C4-2B (cell line): ENCODE results near the gene CLPSL1.

Experiments used
- H3K27ac ChIP-seq: fragments of 450-650 bp; 2 replicates; pipeline ENCODE4 v1.5.1; 2017
- ZFX ChIP-seq: fragments of 450-650 bp; IDR thresholded peaks from 2 replicates; pipeline ENCODE4 v1.6.1; 2017
- TF ChIP-seq, protein P1 (sequence below): fragments of 450-650 bp; conservative IDR thresholded peaks from 2 replicates; pipeline ENCODE4 v1.5.1; 2017; ENCODE audit warnings: mild to moderate bottlenecking

The CLPSL1 gene

DNA sequence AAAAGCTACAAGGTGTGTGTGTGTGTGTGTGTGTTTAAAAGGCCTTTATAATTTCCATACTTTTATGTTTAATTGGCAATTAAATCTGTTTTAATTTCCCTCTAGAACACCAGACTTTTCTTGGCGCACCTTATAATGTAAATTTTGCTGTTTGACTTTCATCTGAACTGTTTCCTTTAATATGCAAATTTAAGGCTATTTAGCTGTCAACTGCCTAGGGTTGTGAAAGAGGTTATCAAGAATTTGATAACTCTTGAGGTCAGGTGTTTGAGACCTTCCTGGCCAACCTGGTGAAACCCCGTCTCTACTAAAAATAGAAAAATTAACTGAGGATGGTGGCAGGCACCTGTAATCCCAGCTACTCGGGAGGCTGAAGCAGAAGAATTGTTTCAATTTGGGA, 20.3 kb downstream of the CLPSL1 start:
- no peak overlapping the region for H3K27ac ChIP-seq
- TF ChIP-seq, protein P1, sequence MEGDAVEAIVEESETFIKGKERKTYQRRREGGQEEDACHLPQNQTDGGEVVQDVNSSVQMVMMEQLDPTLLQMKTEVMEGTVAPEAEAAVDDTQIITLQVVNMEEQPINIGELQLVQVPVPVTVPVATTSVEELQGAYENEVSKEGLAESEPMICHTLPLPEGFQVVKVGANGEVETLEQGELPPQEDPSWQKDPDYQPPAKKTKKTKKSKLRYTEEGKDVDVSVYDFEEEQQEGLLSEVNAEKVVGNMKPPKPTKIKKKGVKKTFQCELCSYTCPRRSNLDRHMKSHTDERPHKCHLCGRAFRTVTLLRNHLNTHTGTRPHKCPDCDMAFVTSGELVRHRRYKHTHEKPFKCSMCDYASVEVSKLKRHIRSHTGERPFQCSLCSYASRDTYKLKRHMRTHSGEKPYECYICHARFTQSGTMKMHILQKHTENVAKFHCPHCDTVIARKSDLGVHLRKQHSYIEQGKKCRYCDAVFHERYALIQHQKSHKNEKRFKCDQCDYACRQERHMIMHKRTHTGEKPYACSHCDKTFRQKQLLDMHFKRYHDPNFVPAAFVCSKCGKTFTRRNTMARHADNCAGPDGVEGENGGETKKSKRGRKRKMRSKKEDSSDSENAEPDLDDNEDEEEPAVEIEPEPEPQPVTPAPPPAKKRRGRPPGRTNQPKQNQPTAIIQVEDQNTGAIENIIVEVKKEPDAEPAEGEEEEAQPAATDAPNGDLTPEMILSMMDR, result no peak
- no peak for TF ChIP-seq ZFX

- TF ChIP-seq ZFX, result no peak
- TF ChIP-seq, protein P1, result no peak
- no peak within 1 kb of the TSS for H3K27ac ChIP-seq
These were observed 24.3 kb downstream of the CLPSL1 start, which contains the start of gene LHFPL5 for GRCh38 chr6:35804996-35805736. TSS of gene LHFPL5 (plus strand) at chr6:35805352. CDS start at chr6:35805671, 319 bp downstream.

DNA sequence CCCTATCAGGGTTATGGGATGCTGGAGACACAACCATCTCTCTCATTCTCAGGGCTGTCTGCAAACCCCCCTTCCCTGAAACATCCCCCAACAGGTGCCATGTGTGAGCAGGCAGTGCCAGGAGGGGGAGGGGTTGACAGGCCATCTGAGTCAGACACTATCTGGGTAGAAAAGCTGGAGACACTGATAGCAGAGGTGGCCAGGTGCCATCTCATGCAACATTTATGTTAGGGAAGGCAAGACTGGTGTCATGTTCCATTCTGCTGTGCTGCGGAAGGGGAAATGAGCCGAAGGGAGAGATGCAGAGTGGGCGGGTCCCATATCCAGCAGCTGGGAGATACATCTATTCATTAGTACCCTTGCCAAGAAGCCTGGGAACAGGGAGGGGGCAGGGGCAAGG, 27.9 kb downstream of the CLPSL1 start:
- no peak overlapping the region for H3K27ac ChIP-seq
- no peak for TF ChIP-seq ZFX
- TF ChIP-seq, protein P1, result no peak

GRCh38 chr6:35809809-35810208, 29.0 kb downstream of the CLPSL1 start:
- TF ChIP-seq, protein P1, result no peak
- no peak for TF ChIP-seq ZFX
- no peak overlapping the region for H3K27ac ChIP-seq

DNA sequence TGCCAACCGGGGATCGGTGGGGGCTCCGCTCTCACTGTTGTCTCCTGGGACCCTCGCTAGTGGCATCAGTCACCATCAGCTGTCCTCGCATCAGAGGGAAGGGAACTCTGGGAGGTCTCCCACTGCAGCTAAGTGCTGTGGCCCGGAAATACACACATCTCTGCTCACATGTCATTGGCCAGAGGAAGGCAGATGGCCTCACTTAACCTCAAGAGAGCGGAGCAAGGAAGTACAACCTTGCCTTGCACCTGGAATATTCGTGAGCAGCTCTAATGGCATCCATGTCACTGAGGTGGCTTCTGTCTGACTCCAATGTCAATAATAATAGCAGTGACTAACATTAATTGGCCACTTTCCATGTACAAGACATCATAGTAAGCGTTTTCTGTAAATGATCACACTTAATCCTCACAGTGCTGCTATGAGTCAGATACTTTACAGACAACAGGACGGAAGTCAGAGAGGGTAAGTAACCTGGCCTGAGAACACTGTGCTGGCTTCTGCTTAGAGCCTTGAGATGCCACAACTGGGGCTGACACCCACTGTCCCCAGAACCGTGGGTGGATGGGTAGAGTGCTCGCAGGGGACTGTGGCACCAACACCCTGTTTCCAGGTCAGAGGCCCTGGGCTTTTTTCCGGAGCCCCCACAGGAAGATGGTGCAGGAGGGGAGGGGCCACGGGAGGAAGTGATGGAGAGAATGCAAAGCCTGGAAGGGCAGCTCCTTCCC, 30.3 kb downstream of the CLPSL1 start:
- TF ChIP-seq, protein P1, result no peak
- no peak for TF ChIP-seq ZFX

GRCh38 chr6:35811699-35811995, 30.8 kb downstream of the CLPSL1 start:
- H3K27ac ChIP-seq, result peak overlapping the region; percentile 23
- TF ChIP-seq, protein P1, result no peak
- no peak for TF ChIP-seq ZFX

More for the DNA sequence above, 30.3 kb downstream of the CLPSL1 start:
- H3K27ac ChIP-seq, result peak overlapping the region; percentile 23

DNA sequence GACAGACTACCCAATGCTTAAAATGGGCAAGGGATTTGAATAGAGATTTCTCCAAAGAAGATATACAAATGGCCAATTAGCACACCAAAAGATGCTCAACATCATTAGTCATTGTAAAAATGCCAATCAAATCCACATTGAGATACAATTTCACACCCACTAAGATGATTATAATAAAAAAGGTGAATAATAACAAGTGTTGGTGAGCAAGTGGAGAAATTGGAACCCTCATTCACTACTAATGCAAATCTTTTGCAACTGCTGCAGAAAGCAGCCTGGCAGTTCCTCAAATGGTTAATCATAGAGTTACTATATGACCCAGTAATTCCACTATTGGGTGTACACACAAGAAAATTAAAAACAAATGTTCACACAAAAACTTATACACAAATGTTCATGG, 36.7 kb downstream of the CLPSL1 start:
- TF ChIP-seq, protein P1, result no peak
- TF ChIP-seq ZFX, result no peak
- H3K27ac ChIP-seq, result no peak overlapping the region
